HepG2 (cell line): ENCODE data around the gene CD93. TPM values are rescaled to one million over a fixed set of nuclear protein-coding genes. Genes with fewer than 3 reads are reported as not detected.

ENCODE experiments used
- ATAC-seq: fragments of 200-7000 bp; cut with Tn5 transposase; 3 replicates; pipeline ENCODE4 v1.9.1; 2020; ENCODE audit warnings: mild to moderate bottlenecking, moderate library complexity
- BruUV-seq: library from RNA; stranded (reverse); fragments of 400-500 nt; replicated peaks from 2 replicates; lab custom pipeline; 2021; lab: Mats Ljungman, UMichigan
- CTCF ChIA-PET: fragments of 300-600 bp; formaldehyde crosslinking; extraction: SDS; loops from one replicate; lab custom pipeline; 2021; ENCODE audit warnings: low total read pairs, inconsistent platforms, low intra/inter-chr PET ratio; lab: Yijun Ruan, JAX
- POLR2A ChIA-PET: fragments of 350-600 bp; sonication (Branson Sonifier 250); formaldehyde crosslinking; loops from one replicate; lab custom pipeline; 2020; ENCODE audit warnings: antibody characterized with exemption, inconsistent platforms; lab: Yijun Ruan, JAX
- DNase-seq: peaks from one replicate; pipeline ENCODE4 v3.0.0-alpha.2; 2015; ENCODE audit warnings: low spot score
- FAIRE-seq: peaks from 3 replicates; lab custom pipeline; 2011; peaks lifted over from hg19 to GRCh38; lab: Jason Lieb, UNC
- H2AFZ ChIP-seq: one replicate; pipeline ENCODE4 v1.6.1; 2011; ENCODE audit warnings: low read length, inconsistent platforms
- H3K27ac ChIP-seq: fragments of 300-600 bp; 3 replicates; pipeline ENCODE4 v1.8.0; 2011; ENCODE audit warnings: mixed run types, mild to moderate bottlenecking, mixed read lengths, low read length, inconsistent platforms; ENCODE audit not compliant: insufficient read depth; ENCODE audit errors: extremely low read length
- H3K27me3 ChIP-seq, 2 experiments: fragments of 200-600 bp in 1 of 2; 2 replicates in 1 of 2; 3 replicates in 1 of 2; pipeline versions ENCODE4 v1.6.0 to v1.8.0; 2011; ENCODE audit warnings: low read length in 2 of 2, mild to moderate bottlenecking in 2 of 2, moderate library complexity in 2 of 2, inconsistent platforms in 1 of 2; ENCODE audit not compliant: insufficient read depth in 2 of 2, control insufficient read depth in 1 of 2
- H3K36me3 ChIP-seq, 2 experiments: fragments of 200-600 bp in 1 of 2; replicated peaks in 1 of 2; 2 replicates in 1 of 2; 3 replicates in 1 of 2; pipeline versions ENCODE4 v1.5.1 to v1.8.0; 2011; ENCODE audit warnings: low read length in 2 of 2, inconsistent platforms in 1 of 2; ENCODE audit not compliant: insufficient read depth in 2 of 2, control insufficient read depth in 1 of 2
- H3K4me1 ChIP-seq: 2 replicates; pipeline ENCODE4 v1.5.1; 2012; ENCODE audit warnings: low read length, inconsistent platforms; ENCODE audit not compliant: insufficient read depth
- H3K4me2 ChIP-seq: 2 replicates; pipeline ENCODE4 v1.6.0; 2011; ENCODE audit warnings: low read depth, low read length, inconsistent platforms
- H3K4me3 ChIP-seq, 3 experiments: fragments of 200-600 bp in 1 of 3; sonication (generic), shearing (Covaris generic) in 1 of 3; replicated peaks in 1 of 3; 2 replicates each; pipeline ENCODE4 v1.5.1; 2011 to 2016; ENCODE audit warnings: low read length in 3 of 3, inconsistent platforms in 2 of 3, low read depth in 2 of 3, mild to moderate bottlenecking in 2 of 3, control low read depth in 1 of 3, mixed read lengths in 1 of 3; ENCODE audit not compliant: insufficient read depth in 1 of 3
- H3K79me2 ChIP-seq: one replicate; pipeline ENCODE4 v1.6.1; 2011; ENCODE audit warnings: low read length, inconsistent platforms; ENCODE audit not compliant: insufficient read depth
- H3K9ac ChIP-seq: 2 replicates; pipeline ENCODE4 v1.6.0; 2011; ENCODE audit warnings: mild to moderate bottlenecking, low read depth, low read length, inconsistent platforms; ENCODE audit not compliant: insufficient read depth
- H3K9me3 ChIP-seq: 2 replicates; pipeline ENCODE4 v1.5.1; 2012; ENCODE audit warnings: mild to moderate bottlenecking, low read length
- H4K20me1 ChIP-seq: 2 replicates; pipeline ENCODE4 v1.6.0; 2011; ENCODE audit warnings: inconsistent platforms, mild to moderate bottlenecking, low read length, moderate library complexity; ENCODE audit not compliant: insufficient read depth
- EZH2 ChIP-seq: conservative IDR thresholded peaks from 2 replicates; pipeline ENCODE4 v1.6.1; 2012; ENCODE audit warnings: mild to moderate bottlenecking, low read depth, low read length, moderate library complexity
- SMC3 ChIP-seq: IDR thresholded peaks from 2 replicates; pipeline ENCODE4 v1.6.1; 2011; ENCODE audit warnings: low read length, improper control_type of control experiment
- ZNF44 ChIP-seq: sonication (generic); formaldehyde crosslinking; IDR thresholded peaks from 2 replicates; pipeline ENCODE4 v1.5.1; 2020; ENCODE audit warnings: mild to moderate bottlenecking, missing genetic modification reagents
- WGBS: methylation state at CpG from one replicate; pipeline ENCODE4 v1.1.6; 2017; ENCODE audit warnings: low lambda C conversion rate; 5-methylcytosine and 5-hydroxymethylcytosine counted together
- in situ Hi-C: cut with HindIII; loops from 2 replicates; pipeline ENCODE4 v1.10.0; 2017; ENCODE audit warnings: low pct_unique_long_range_greater_than_20kb; ENCODE audit not compliant: extremely low pct_ligation_motif_present
- intact Hi-C: fragments of 100-400 bp; cut with micrococcal nuclease; formaldehyde crosslinking; loops from one replicate; pipeline ENCODE4 v1.10.0; 2022; ENCODE audit not compliant: unreplicated experiment
- polyA plus RNA-seq, 8 experiments: library from polyadenylated mRNA; depleted of rRNA in 3 of 8; stranded (reverse) in 7 of 8; unstranded in 1 of 8; fragments of >200 nt; fragmentation: Illumina TruSeq in 4 of 8; extraction: Trizol in 4 of 8; gene quantifications; 2 replicates each; pipeline versions ENCODE4 v1.2.1 to v1.2.3, GENCODE V29; 2011 to 2016; ENCODE audit warnings: low read depth in 4 of 8, missing spikeins in 1 of 8, mixed read lengths in 1 of 8; ENCODE audit not compliant: insufficient read depth in 1 of 8
- total RNA-seq, 5 experiments: library from RNA; depleted of rRNA; stranded (reverse); fragments of >200 nt; fragmentation: Illumina TruSeq; extraction: Trizol; gene quantifications; 2 replicates each; pipeline ENCODE4 v1.2.3, GENCODE V29; 2016; ENCODE audit warnings: low read depth in 1 of 5

The CD93 gene
- total and polyA plus RNA-seq, 2 of the 13 experiments (the other 11 are each of a cell fraction or from before 2014, with no cell fraction given) = not detected

- peak; percentile 39 for TF ChIP-seq SMC3
Measured at GRCh38 chr20:23050847-23051627, 35.1 kb downstream of the CD93 start (continued).

DNA sequence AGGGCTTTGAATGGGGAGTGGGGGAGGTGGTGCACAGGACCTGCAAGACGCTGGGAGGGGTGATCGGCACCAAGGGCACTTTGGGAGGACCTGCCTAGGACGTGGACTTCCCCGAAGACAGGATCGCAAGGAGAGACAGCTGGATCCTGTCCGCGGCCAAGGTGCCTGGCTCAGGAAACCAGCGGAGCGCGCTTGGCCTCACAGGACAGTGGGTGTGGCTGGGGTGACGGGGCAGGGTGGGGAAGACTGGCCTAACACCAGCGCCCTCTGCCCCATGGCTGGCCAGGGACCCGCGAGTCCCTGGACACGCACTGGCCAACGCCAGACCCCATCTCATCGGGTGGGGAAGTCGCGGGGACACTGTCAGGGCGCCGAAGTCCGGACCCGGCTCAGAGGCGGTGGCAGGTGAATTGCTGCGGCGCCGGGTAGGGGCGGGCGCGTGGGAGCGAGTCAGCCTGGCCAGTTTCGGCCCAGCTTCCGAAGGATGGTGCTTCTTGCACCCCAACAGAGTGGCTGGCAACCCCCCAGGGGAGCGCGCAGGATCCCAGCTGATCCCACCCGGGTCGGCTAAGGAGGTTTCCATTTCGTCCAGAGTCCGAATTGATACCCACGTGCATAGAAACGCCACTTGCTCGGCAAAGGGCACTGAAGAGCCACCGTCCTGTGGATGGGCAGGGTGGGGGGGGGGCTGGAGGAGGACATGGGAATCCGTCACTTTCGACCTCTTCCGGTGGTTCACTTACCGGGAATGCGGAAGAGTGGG lies 35.9 kb downstream of the CD93 start:
- Histone ChIP-seq H3K79me2 (no peaks in the 10 kb centered on the region), H3K27me3 (peaks cover 3 to 28% of the 10 kb centered on the region in 2 experiments; a peak in 4 of 5 replicates), H3K4me2 (no peak overlapping the region), H3K9me3 (no peaks in the 10 kb centered on the region), H3K9ac (no peak overlapping the region), H4K20me1 (no peaks in the 10 kb centered on the region), H3K4me1 (no peaks in the 10 kb centered on the region)
- ATAC-seq (peak; percentile 15; the same call in 2 of the 3 replicates), DNase-seq (no peak)
- in situ Hi-C loops = no loop called here
- POLR2A ChIA-PET = no interaction called here
- BruUV-seq = no TSS peak
- TF ChIP-seq EZH2 (peak; percentile 30; the same call in 1 of the 2 replicates), ZNF44 (no peak)
- TF ChIP-seq, all 625 proteins: peak for 1
- no peak overlapping the region for H2AFZ ChIP-seq
- CTCF ChIA-PET = no interaction called here
- intact Hi-C loops = no loop called here
- H3K4me3 ChIP-seq = no peak overlapping the region
- H3K27ac ChIP-seq = no peak overlapping the region
- WGBS = 15% methylated on average over 41 of the region's 48 CpGs
- no peaks in the 10 kb centered on the region for H3K36me3 ChIP-seq
- no peak for FAIRE-seq
